CD4-positive, alpha-beta memory T cell (primary cell): ENCODE data around the gene TNNT1. TPM values are rescaled to one million over a fixed set of nuclear protein-coding genes. Genes with fewer than 3 reads are reported as not detected.
A peak's percentile ranks its signal among the peaks of the same experiment; 100 is the strongest.

ENCODE experiments used
- CTCF ChIA-PET: fragments of 350-600 bp; sonication (Branson Sonifier 250); formaldehyde crosslinking; loops from one replicate; lab custom pipeline; 2021; ENCODE audit warnings: inconsistent platforms; ENCODE audit not compliant: partially characterized antibody; lab: Charles Lee
- POLR2A ChIA-PET: fragments of 350-600 bp; sonication (Branson Sonifier 250); formaldehyde crosslinking; loops from one replicate; lab custom pipeline; 2021; ENCODE audit not compliant: partially characterized antibody; lab: Charles Lee
- DNase-seq, 5 donors: peaks; one replicate each; pipeline versions ENCODE4 v3.0.0 to v3.0.0-alpha.2; 2020 to 2022; ENCODE audit warnings: mixed read lengths in 1 of 5
- H3K27ac ChIP-seq: one replicate; pipeline ENCODE4 v1.7.0; 2013; ENCODE audit warnings: low read depth, low read length
- H3K27me3 ChIP-seq: 2 replicates; pipeline ENCODE4 v1.7.0; 2013; ENCODE audit warnings: mild to moderate bottlenecking, low read length, moderate library complexity; ENCODE audit not compliant: insufficient read depth
- H3K36me3 ChIP-seq: 2 replicates; pipeline ENCODE4 v1.7.0; 2013; ENCODE audit warnings: mild to moderate bottlenecking, low read length, moderate library complexity; ENCODE audit not compliant: insufficient read depth
- H3K4me1 ChIP-seq: 2 replicates; pipeline ENCODE4 v1.7.0; 2013; ENCODE audit warnings: mild to moderate bottlenecking, low read length, moderate library complexity; ENCODE audit not compliant: insufficient read depth
- H3K4me3 ChIP-seq, 2 donors: one replicate each; pipeline ENCODE4 v1.7.0; 2013; ENCODE audit warnings: low read length in 2 of 2, mild to moderate bottlenecking in 1 of 2
- H3K9me3 ChIP-seq, 2 donors: one replicate each; pipeline ENCODE4 v1.7.0; 2013; ENCODE audit warnings: low read length in 2 of 2, control low read depth in 1 of 2; ENCODE audit not compliant: control insufficient read depth in 1 of 2
- H3K27ac Mint-ChIP-seq, 7 donors: one replicate each; pipeline ENCODE4 v1.8.0; 2020 to 2021; ENCODE audit warnings: mixed read lengths in 7 of 7, mild to moderate bottlenecking in 6 of 7, inconsistent platforms in 3 of 7, moderate library complexity in 3 of 7
- H3K27me3 Mint-ChIP-seq, 2 donors: one replicate each; pipeline ENCODE4 v1.8.0; 2020 to 2021; ENCODE audit warnings: mixed read lengths in 2 of 2
- H3K36me3 Mint-ChIP-seq, 2 donors: one replicate each; pipeline ENCODE4 v1.8.0; 2020 to 2021; ENCODE audit warnings: mixed read lengths in 2 of 2, inconsistent platforms in 1 of 2, mild to moderate bottlenecking in 1 of 2
- H3K4me1 Mint-ChIP-seq, 4 donors: one replicate each; pipeline ENCODE4 v1.8.0; 2020 to 2021; ENCODE audit warnings: mixed read lengths in 4 of 4, mild to moderate bottlenecking in 1 of 4
- H3K4me3 Mint-ChIP-seq, 8 donors: one replicate each; pipeline ENCODE4 v1.8.0; 2020 to 2021; ENCODE audit warnings: mixed read lengths in 8 of 8, mild to moderate bottlenecking in 7 of 8, moderate library complexity in 6 of 8, inconsistent platforms in 3 of 8
- H3K9me3 Mint-ChIP-seq, 8 donors: one replicate each; pipeline ENCODE4 v1.8.0; 2020 to 2021; ENCODE audit warnings: mixed read lengths in 8 of 8, mild to moderate bottlenecking in 5 of 8, inconsistent platforms in 3 of 8, moderate library complexity in 1 of 8
- intact Hi-C: fragments of 100-400 bp; cut with micrococcal nuclease; formaldehyde crosslinking; loops from one replicate; pipeline ENCODE4 v1.15.1; 2023
- polyA plus RNA-seq, 2 donors: library from polyadenylated mRNA; unstranded; fragments of 300-500 nt; fragmentation: Illumina TruSeq; gene quantifications; one replicate each; pipeline ENCODE4 v1.2.3, GENCODE V29; 2021
- total RNA-seq, 2 experiments: library from RNA; stranded (reverse); gene quantifications; one replicate each; pipeline ENCODE4 v1.2.3, GENCODE V29; 2021

TNNT1 gene
- total and polyA plus RNA-seq, 4 experiments from 2014 or later: not detected

DNA sequence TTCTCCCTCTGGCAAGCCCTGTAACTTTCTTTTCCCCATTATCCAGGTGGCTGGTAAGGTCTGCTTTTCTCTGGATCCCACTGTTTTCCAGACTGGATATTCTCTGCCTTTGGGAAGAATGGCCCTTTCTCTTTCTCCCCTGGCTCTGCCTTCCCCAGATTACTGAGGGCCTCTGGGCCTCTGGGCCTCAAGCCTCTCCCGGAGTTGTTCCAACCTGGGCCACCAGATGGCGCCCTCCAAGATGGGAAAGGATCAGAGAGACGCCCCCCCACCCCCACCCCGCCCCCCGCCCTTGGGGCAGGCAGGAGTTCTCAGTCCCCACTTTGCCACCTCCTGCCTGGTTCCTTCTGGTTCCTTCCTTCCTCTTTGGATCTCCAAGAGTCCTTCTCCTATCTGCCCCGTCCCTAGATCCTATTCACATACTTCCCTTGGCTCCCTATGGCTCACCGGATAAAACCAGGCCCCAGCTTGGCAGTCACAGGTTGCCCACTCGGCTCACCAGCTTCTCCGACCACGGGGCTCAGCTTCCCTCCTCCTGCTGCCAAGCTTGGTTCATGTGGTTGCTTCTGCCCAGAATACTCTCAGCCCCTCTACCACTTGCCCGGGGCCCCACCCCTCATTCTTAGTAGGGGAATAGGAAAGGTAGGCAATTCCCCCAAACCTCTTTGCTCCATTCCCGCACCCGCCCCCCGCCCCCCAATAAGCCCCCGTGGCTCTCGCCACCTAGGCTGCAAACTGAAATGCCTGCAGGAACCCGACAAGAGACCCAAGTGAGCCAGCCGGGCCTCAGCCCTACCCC lies 60.3 kb downstream of the TNNT1 start:
- peaks cover 23 to 41% of the 10 kb centered on the region in 2 donors for H3K27me3 Mint-ChIP-seq
- no peak overlapping the region for H3K27ac ChIP-seq

DNA sequence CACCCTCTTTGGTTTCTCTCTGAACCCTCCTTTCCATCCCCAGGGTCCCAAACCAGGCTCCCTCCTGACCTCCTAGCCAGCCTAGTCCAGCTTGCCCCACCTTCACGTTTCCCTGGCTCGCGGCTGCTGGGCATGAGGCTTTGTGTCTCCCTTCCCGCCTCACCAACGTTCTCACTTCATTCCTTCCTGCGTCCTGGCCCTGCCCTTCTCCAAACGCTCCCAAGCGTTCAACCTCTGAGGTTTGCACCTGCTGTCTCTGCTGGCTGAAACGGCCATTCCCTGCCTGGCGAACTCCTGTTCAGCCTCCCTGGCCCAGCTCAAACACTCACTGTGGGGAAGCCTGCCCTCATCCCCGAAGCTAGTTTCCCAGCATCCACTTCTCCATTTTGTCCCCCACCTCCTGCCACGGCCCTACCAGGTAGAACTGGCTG lies 61.0 kb downstream of the TNNT1 start:
- Mint-ChIP-seq H3K27ac (peak overlapping the region in 3 of 7 donors; percentile 6 to 75 (median 68)), H3K9me3 (peaks cover 0 to 2% (median 0%) of the 10 kb centered on the region in 8 donors), H3K27me3 (peaks cover 24 to 41% of the 10 kb centered on the region in 2 donors), H3K36me3 (peaks cover 11% of the 10 kb centered on the region in 2 donors), H3K4me3 (peak overlapping the region; percentile 21 to 89 (median 72)), H3K4me1 (peaks cover 12 to 35% (median 18%) of the 10 kb centered on the region in 4 donors)
- ChIA-PET CTCF (interaction anchor here (0.6 to 2.6 kb wide), 14 partner anchors 8 to 545 kb away, joined by 3 to 11 read pairs (median 4); partner anchors contain the start of gene RDH13), POLR2A (interaction anchor here (2.9 kb wide), 1 partner anchor 30 kb away, joined by 12 read pairs; the partner anchor contains the start of gene PPP1R12C)
- Histone ChIP-seq H3K36me3 (no peaks in the 10 kb centered on the region), H3K9me3 (no peaks in the 10 kb centered on the region), H3K27ac (no peak overlapping the region), H3K4me3 (no peak overlapping the region), H3K27me3 (peaks cover 12% of the 10 kb centered on the region), H3K4me1 (peaks cover 22% of the 10 kb centered on the region)
- no peak for DNase-seq
- intact Hi-C loops: loop anchor here (2.0 kb wide), 1 partner anchor 29 kb away; the partner anchor contains the start of gene PPP1R12C

More for the DNA sequence above, 60.3 kb downstream of the TNNT1 start:
- DNase-seq: peak; percentile 56 to 71 (median 59)
- H3K4me3 ChIP-seq: no peak overlapping the region
- peaks cover 12% of the 10 kb centered on the region for H3K27me3 ChIP-seq
- Mint-ChIP-seq H3K4me3 (peak overlapping the region; percentile 18 to 89 (median 68)), H3K36me3 (peaks cover 11% of the 10 kb centered on the region in 2 donors), H3K27ac (peak overlapping the region in 2 of 7 donors; percentile 68 to 71), H3K9me3 (peaks cover 0 to 2% (median 0%) of the 10 kb centered on the region in 8 donors), H3K4me1 (peaks cover 12 to 35% (median 18%) of the 10 kb centered on the region in 4 donors)
- CTCF ChIA-PET: interaction anchor here (0.6 to 2.6 kb wide), 21 partner anchors 8 to 544 kb away, joined by 3 to 11 read pairs (median 4); partner anchors contain the start of genes PPP1R12C and RDH13
- intact Hi-C loops: loop anchor here (2.0 kb wide), 1 partner anchor 28 kb away; the partner anchor contains the start of gene PPP1R12C
- H3K4me1 ChIP-seq: peaks cover 22% of the 10 kb centered on the region
- POLR2A ChIA-PET: interaction anchor here (0.9 to 2.9 kb wide), 5 partner anchors 8 to 583 kb away, joined by 3 to 12 read pairs (median 3); partner anchors contain the start of genes PPP1R12C and RDH13
- H3K36me3 ChIP-seq: no peaks in the 10 kb centered on the region
- H3K9me3 ChIP-seq: no peaks in the 10 kb centered on the region

- Mint-ChIP-seq H3K9me3 (peaks cover 0 to 2% (median 0%) of the 10 kb centered on the region in 8 donors), H3K27ac (no peak overlapping the region), H3K4me3 (peak overlapping the region; percentile 47 to 89 (median 69)), H3K4me1 (peaks cover 14 to 38% (median 21%) of the 10 kb centered on the region in 4 donors), H3K36me3 (peaks cover 11% of the 10 kb centered on the region in 2 donors), H3K27me3 (peaks cover 26 to 43% of the 10 kb centered on the region in 2 donors)
- POLR2A ChIA-PET: interaction anchor here (1.0 to 2.9 kb wide), 2 partner anchors 25 to 30 kb away, joined by 5 to 12 read pairs; partner anchors contain the start of genes PPP1R12C and RDH13
- no peak overlapping the region for H3K27ac ChIP-seq
- peaks cover 23% of the 10 kb centered on the region for H3K4me1 ChIP-seq
- intact Hi-C loops: no loop called here
- H3K4me3 ChIP-seq: peak overlapping the region in 1 of 2 donors; percentile 11
- DNase-seq: no peak
- no peaks in the 10 kb centered on the region for H3K36me3 ChIP-seq
- CTCF ChIA-PET: interaction anchor here (0.7 to 2.6 kb wide), 9 partner anchors 12 to 332 kb away, joined by 3 to 11 read pairs (median 4); partner anchors contain the start of gene RDH13
- H3K27me3 ChIP-seq: peaks cover 12% of the 10 kb centered on the region
- no peaks in the 10 kb centered on the region for H3K9me3 ChIP-seq
These were observed 61.5 kb downstream of the TNNT1 start for GRCh38 chr19:55087542-55087901.

- DNase-seq: peak in 2 of 5 donors; percentile 26 to 64
- no peak overlapping the region for H3K27ac ChIP-seq
- ChIA-PET POLR2A (interaction anchor here (1.0 to 2.9 kb wide), 3 partner anchors 24 to 547 kb away, joined by 3 to 12 read pairs (median 5); partner anchors contain the start of genes PPP1R12C and RDH13), CTCF (interaction anchor here (1.2 to 2.6 kb wide), 6 partner anchors 19 to 331 kb away, joined by 3 to 11 read pairs (median 6); partner anchors contain the start of gene RDH13)
- peaks cover 12% of the 10 kb centered on the region for H3K27me3 ChIP-seq
- Mint-ChIP-seq H3K27ac (no peak overlapping the region), H3K4me1 (peaks cover 15 to 42% (median 25%) of the 10 kb centered on the region in 4 donors), H3K4me3 (peak overlapping the region; percentile 47 to 89 (median 69)), H3K36me3 (peaks cover 11% of the 10 kb centered on the region in 2 donors), H3K9me3 (peaks cover 0 to 2% (median 0%) of the 10 kb centered on the region in 8 donors), H3K27me3 (peaks cover 27 to 45% of the 10 kb centered on the region in 2 donors)
- peak overlapping the region in 1 of 2 donors; percentile 11 for H3K4me3 ChIP-seq
- no peaks in the 10 kb centered on the region for H3K9me3 ChIP-seq
- peaks cover 29% of the 10 kb centered on the region for H3K4me1 ChIP-seq
- intact Hi-C loops: no loop called here
- no peaks in the 10 kb centered on the region for H3K36me3 ChIP-seq
These were observed 62.1 kb downstream of the TNNT1 start for GRCh38 chr19:55086730-55087541.

DNA sequence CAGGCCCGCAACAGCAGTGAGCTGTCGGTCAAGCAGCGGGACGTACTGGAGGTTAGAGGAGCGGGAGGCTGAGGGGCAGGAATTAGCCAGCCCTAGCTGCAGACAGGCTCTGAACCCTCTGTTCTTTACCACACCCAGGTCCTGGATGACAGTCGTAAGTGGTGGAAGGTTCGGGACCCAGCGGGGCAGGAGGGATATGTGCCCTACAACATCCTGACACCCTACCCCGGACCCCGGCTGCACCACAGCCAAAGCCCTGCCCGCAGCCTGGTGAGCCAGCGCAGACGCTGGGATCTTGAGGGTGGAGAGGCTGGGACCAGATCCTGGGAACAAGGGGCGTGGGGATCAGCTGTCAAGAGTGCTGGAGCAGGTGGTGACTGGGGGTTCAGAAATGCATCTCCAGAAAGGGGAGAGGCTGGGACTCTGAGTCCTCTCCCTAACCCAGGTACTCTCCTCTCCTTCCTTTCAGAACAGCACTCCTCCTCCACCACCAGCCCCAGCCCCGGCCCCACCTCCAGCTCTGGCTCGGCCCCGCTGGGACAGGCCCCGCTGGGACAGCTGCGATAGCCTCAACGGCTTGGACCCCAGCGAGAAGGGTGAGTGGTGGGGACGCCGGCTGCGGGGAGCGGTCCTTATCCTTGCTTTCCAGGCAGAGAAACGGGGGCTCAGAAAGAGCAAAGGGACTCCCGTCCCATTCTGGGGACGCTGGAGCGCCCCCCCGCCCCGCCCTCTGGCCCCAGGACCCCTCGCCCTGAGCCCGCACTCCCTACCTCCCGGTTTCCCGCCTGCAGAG lies 62.9 kb downstream of the TNNT1 start:
- ChIA-PET POLR2A (interaction anchor here (0.7 to 2.9 kb wide), 4 partner anchors 23 to 547 kb away, joined by 3 to 12 read pairs (median 4); partner anchors contain the start of genes KMT5C, PPP1R12C and RDH13), CTCF (no interaction called here)
- Histone ChIP-seq H3K27ac (no peak overlapping the region), H3K27me3 (peaks cover 12% of the 10 kb centered on the region), H3K9me3 (no peaks in the 10 kb centered on the region), H3K4me3 (no peak overlapping the region), H3K4me1 (peaks cover 34% of the 10 kb centered on the region), H3K36me3 (no peaks in the 10 kb centered on the region)
- H3K27ac Mint-ChIP-seq: peak overlapping the region in 1 of 7 donors; percentile 53
- no peak for DNase-seq
- peaks cover 11% of the 10 kb centered on the region in 2 donors for H3K36me3 Mint-ChIP-seq
- H3K9me3 Mint-ChIP-seq: peaks cover 0 to 2% (median 0%) of the 10 kb centered on the region in 8 donors
- H3K4me1 Mint-ChIP-seq: peaks cover 15 to 50% (median 28%) of the 10 kb centered on the region in 4 donors
- peaks cover 27 to 49% of the 10 kb centered on the region in 2 donors for H3K27me3 Mint-ChIP-seq
- intact Hi-C loops: no loop called here
- peak overlapping the region in 4 of 8 donors; percentile 24 to 66 (median 29) for H3K4me3 Mint-ChIP-seq

- Mint-ChIP-seq H3K9me3 (peaks cover 0 to 5% (median 0%) of the 10 kb centered on the region in 8 donors), H3K27ac (no peak overlapping the region), H3K4me3 (peak overlapping the region in 1 of 8 donors; percentile 25), H3K27me3 (peaks cover 30 to 61% of the 10 kb centered on the region in 2 donors), H3K4me1 (peaks cover 22 to 58% (median 39%) of the 10 kb centered on the region in 4 donors), H3K36me3 (no peaks in the 10 kb centered on the region)
- ChIA-PET CTCF (no interaction called here), POLR2A (interaction anchor here (1.4 kb wide), 1 partner anchor 21 kb away, joined by 3 read pairs; no protein-coding TSS in a partner anchor)
- intact Hi-C loops: no loop called here
- Histone ChIP-seq H3K4me3 (no peak overlapping the region), H3K9me3 (no peaks in the 10 kb centered on the region), H3K36me3 (no peaks in the 10 kb centered on the region), H3K27me3 (peaks cover 12% of the 10 kb centered on the region), H3K4me1 (peaks cover 45% of the 10 kb centered on the region), H3K27ac (no peak overlapping the region)
- DNase-seq: no peak
These were observed 64.6 kb downstream of the TNNT1 start for GRCh38 chr19:55084416-55084815.
